Uterus (tissue), 2 donors: ENCODE results near the gene COL9A3.

Source experiments
- CTCF ChIP-seq, 4 experiments: fragments of 200-600 bp in 2 of 4; fragments of 450-650 bp in 2 of 4; sonication (generic) in 2 of 4; IDR thresholded peaks; one replicate each; pipeline ENCODE4 v1.5.1; 2016 to 2019; ENCODE audit warnings: antibody characterized with exemption in 4 of 4, mild to moderate bottlenecking in 2 of 4, moderate library complexity in 1 of 4
- POLR2A ChIP-seq, 2 donors: fragments of 450-650 bp; IDR thresholded peaks; one replicate each; pipeline ENCODE4 v1.6.1; 2016; ENCODE audit warnings: antibody characterized with exemption in 2 of 2, mild to moderate bottlenecking in 1 of 2, moderate library complexity in 1 of 2

- TF ChIP-seq POLR2A (IDR thresholded peaks at IDR 0.05) (no peak), CTCF (IDR thresholded peaks at IDR 0.05) (peak; percentile 21 to 58 (median 54))
Measured at GRCh38 chr20:62875419-62876361, 58.8 kb downstream of the COL9A3 start.
